GM12878 (cell line): ENCODE measurements around the gene UNC45B. TPM values are rescaled to one million over a fixed set of nuclear protein-coding genes. Genes with fewer than 3 reads are reported as not detected.

ENCODE experiments used
- ATAC-seq: fragments of 200-7000 bp; cut with Tn5 transposase; 3 replicates; pipeline ENCODE4 v1.9.1; 2020; ENCODE audit warnings: mild to moderate bottlenecking, moderate library complexity
- BruUV-seq: library from RNA; stranded (reverse); fragments of 400-500 nt; replicated peaks from 2 replicates; lab custom pipeline; 2021; lab: Mats Ljungman, UMichigan
- CTCF ChIA-PET: fragments of 300-600 bp; sonication (Branson Sonifier 250); formaldehyde crosslinking; extraction: SDS; loops from one replicate; lab custom pipeline; 2021; ENCODE audit warnings: inconsistent platforms; lab: Yijun Ruan, JAX
- POLR2A ChIA-PET: fragments of 350-600 bp; formaldehyde crosslinking; extraction: SDS; loops from one replicate; lab custom pipeline; 2021; ENCODE audit warnings: inconsistent platforms; lab: Charles Lee
- RAD21 ChIA-PET: fragments of 300-600 bp; sonication (Branson Sonifier 250); formaldehyde crosslinking; loops from one replicate; lab custom pipeline; 2023; ENCODE audit warnings: antibody characterized with exemption; ENCODE audit not compliant: unreplicated experiment; lab: Charles Lee
- SMC1A ChIA-PET: fragments of 300-600 bp; sonication (Branson Sonifier 250); formaldehyde crosslinking; loops from one replicate; lab custom pipeline; 2023; ENCODE audit not compliant: unreplicated experiment, uncharacterized antibody; lab: Charles Lee
- DNase-seq: peaks from one replicate; pipeline ENCODE4 v3.0.0-alpha.2; 2011; ENCODE audit warnings: low read depth, low spot score
- FAIRE-seq: peaks from 3 replicates; lab custom pipeline; 2011; peaks lifted over from hg19 to GRCh38; lab: Jason Lieb, UNC
- H2AFZ ChIP-seq: 2 replicates; pipeline ENCODE4 v1.6.0; 2011; ENCODE audit warnings: low read depth, low read length, control low read depth; ENCODE audit not compliant: control insufficient read depth
- H3K27ac ChIP-seq: 2 replicates; pipeline ENCODE4 v1.5.1; 2011; ENCODE audit warnings: control low read depth; ENCODE audit not compliant: control insufficient read depth, insufficient read depth
- H3K27me3 ChIP-seq, 2 experiments: replicated peaks in 1 of 2; 2 replicates each; pipeline versions ENCODE4 v1.6.0 to v1.6.1; 2011; ENCODE audit warnings: low read length in 1 of 2; ENCODE audit not compliant: control insufficient read depth in 2 of 2, insufficient read depth in 2 of 2
- H3K36me3 ChIP-seq, 2 experiments: 2 replicates each; pipeline ENCODE4 v1.5.1; 2011; ENCODE audit warnings: low read length in 1 of 2; ENCODE audit not compliant: control insufficient read depth in 2 of 2, insufficient read depth in 2 of 2
- H3K4me1 ChIP-seq: 2 replicates; pipeline ENCODE4 v1.6.1; 2011; ENCODE audit warnings: mild to moderate bottlenecking, low read length, moderate library complexity, mixed read lengths; ENCODE audit not compliant: control insufficient read depth, insufficient read depth
- H3K4me2 ChIP-seq: 2 replicates; pipeline ENCODE4 v1.6.0; 2011; ENCODE audit warnings: control low read depth; ENCODE audit not compliant: control insufficient read depth, insufficient read depth
- H3K4me3 ChIP-seq: fragments of 200-600 bp; sonication (generic); 2 replicates; pipeline ENCODE4 v1.5.1; 2016
- H3K79me2 ChIP-seq: 2 replicates; pipeline ENCODE4 v1.6.0; 2011; ENCODE audit warnings: low read length; ENCODE audit not compliant: control insufficient read depth, insufficient read depth
- H3K9ac ChIP-seq: 2 replicates; pipeline ENCODE4 v1.8.0; 2011; ENCODE audit warnings: low read length, control low read depth, mixed read lengths; ENCODE audit not compliant: control insufficient read depth, insufficient read depth
- H3K9me3 ChIP-seq: replicated peaks from 3 replicates; pipeline ENCODE4 v1.5.1; 2011; ENCODE audit warnings: mild to moderate bottlenecking, low read length; ENCODE audit not compliant: control insufficient read depth, insufficient read depth
- H4K20me1 ChIP-seq: 2 replicates; pipeline ENCODE4 v1.6.0; 2011; ENCODE audit not compliant: control insufficient read depth, insufficient read depth
- ASH2L ChIP-seq: fragments of 300-600, 200-600 bp; sonication (generic); IDR thresholded peaks from 2 replicates; pipeline ENCODE4 v1.6.1; 2017; ENCODE audit warnings: low read depth, mild to moderate bottlenecking, borderline replicate concordance
- CHD1 ChIP-seq: IDR thresholded peaks from 2 replicates; pipeline ENCODE4 v1.6.1; 2012; ENCODE audit warnings: low read depth, low read length, improper control_type of control experiment
- EED ChIP-seq: sonication (generic); IDR thresholded peaks from 2 replicates; pipeline ENCODE4 v1.6.1; 2016; ENCODE audit warnings: antibody characterized with exemption, low read depth
- NFYB ChIP-seq: IDR thresholded peaks from 2 replicates; pipeline ENCODE4 v1.6.1; 2011; ENCODE audit warnings: low read depth, mild to moderate bottlenecking, low read length, improper control_type of control experiment, moderate library complexity; ENCODE audit not compliant: insufficient read depth
- POLR2AphosphoS2 ChIP-seq: IDR thresholded peaks from 2 replicates; pipeline ENCODE4 v1.6.1; 2011; ENCODE audit warnings: low read depth, mild to moderate bottlenecking, low read length, improper control_type of control experiment, moderate library complexity
- SMARCA5 ChIP-seq: fragments of 450-650 bp; IDR thresholded peaks from 2 replicates; pipeline ENCODE4 v1.6.1; 2017; ENCODE audit warnings: mild to moderate bottlenecking
- SP1 ChIP-seq: IDR thresholded peaks from one replicate; pipeline ENCODE4 v1.6.1; 2011; ENCODE audit warnings: low read depth, low read length
- WGBS: methylation state at CpG from one replicate; pipeline ENCODE4 v1.1.6; 2016; ENCODE audit warnings: low lambda C conversion rate; ENCODE audit not compliant: insufficient replicate concordance, insufficient coverage; ENCODE audit errors: missing lambda C conversion rate; 5-methylcytosine and 5-hydroxymethylcytosine counted together
- in situ Hi-C: fragments of 300-500 bp; cut with MboI; formaldehyde crosslinking; loops from 9 replicates; pipeline ENCODE4 v1.14.3; 2018; ENCODE audit warnings: mixed read lengths
- intact Hi-C: fragments of 100-400 bp; cut with micrococcal nuclease; formaldehyde crosslinking; loops from one replicate; pipeline ENCODE4 v1.14.2; 2022; ENCODE audit not compliant: unreplicated experiment
- polyA plus RNA-seq, 11 experiments: library from polyadenylated mRNA; depleted of rRNA in 4 of 11; unstranded in 6 of 11; stranded (reverse) in 5 of 11; fragments of >200 nt; fragmentation: Nextera tagmentation in 4 of 11; fragmentation: Illumina TruSeq in 1 of 11; extraction: Ambion mirVana in 4 of 11; extraction: Trizol in 1 of 11; gene quantifications; 1 replicate in 1 of 11; 2 replicates in 10 of 11; pipeline versions ENCODE4 v1.2.1 to v1.2.3, GENCODE V29; 2011 to 2016; ENCODE audit warnings: inconsistent platforms in 2 of 11, missing spikeins in 2 of 11, low read depth in 1 of 11
- total RNA-seq, 4 experiments: library from RNA; depleted of rRNA in 3 of 4; stranded (reverse); fragments of >200 nt in 3 of 4; fragmentation: Illumina TruSeq in 1 of 4; extraction: Trizol in 1 of 4; gene quantifications; 2 replicates each; pipeline versions ENCODE4 v1.2.1 to v1.2.3, GENCODE V29; 2013 to 2021
- TF ChIP-seq, protein P1 (sequence below): fragments of 450-650 bp; IDR thresholded peaks from 2 replicates; pipeline ENCODE4 v1.6.1; 2017; ENCODE audit warnings: low read depth, mild to moderate bottlenecking, moderate library complexity
- TF ChIP-seq, protein P2 (sequence below): fragments of 450-650 bp; IDR thresholded peaks from 2 replicates; pipeline ENCODE4 v1.6.1; 2017; ENCODE audit warnings: antibody characterized with exemption, mild to moderate bottlenecking, moderate library complexity
- TF ChIP-seq, protein P3 (sequence below): fragments of 450-650 bp; IDR thresholded peaks from 2 replicates; pipeline ENCODE4 v1.6.1; 2017; ENCODE audit warnings: mild to moderate bottlenecking
- TF ChIP-seq, protein P4 (sequence below): fragments of 450-650 bp; formaldehyde crosslinking; IDR thresholded peaks from 2 replicates; pipeline ENCODE4 v1.4.0; 2022; ENCODE audit warnings: mild to moderate bottlenecking, moderate library complexity

UNC45B gene
- total and polyA plus RNA-seq, 10 of the 15 experiments (the other 5 are each of a cell fraction or from before 2014, with no cell fraction given) = 0.03 TPM; not detected in 9

DNA sequence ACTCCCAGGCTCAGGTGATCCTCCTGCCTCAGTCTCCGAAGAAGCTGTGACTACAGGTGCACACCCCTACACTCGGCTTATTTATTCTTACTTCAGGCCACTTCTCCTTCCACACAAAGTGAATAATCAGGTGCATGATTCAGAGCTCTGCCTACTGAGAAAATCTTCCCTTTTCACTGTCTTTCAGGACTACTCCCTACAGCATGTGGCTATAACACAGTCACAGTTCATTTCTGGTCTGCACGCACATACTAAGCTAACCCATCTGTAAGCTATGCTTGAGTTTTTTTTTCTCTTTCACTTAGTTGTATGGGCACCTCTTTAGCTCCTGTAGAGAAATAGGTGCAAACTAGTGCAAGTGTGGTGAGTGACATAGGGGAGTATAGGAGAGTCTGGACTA lies 87.7 kb downstream of the UNC45B start (continued):
- TF ChIP-seq, protein P1, sequence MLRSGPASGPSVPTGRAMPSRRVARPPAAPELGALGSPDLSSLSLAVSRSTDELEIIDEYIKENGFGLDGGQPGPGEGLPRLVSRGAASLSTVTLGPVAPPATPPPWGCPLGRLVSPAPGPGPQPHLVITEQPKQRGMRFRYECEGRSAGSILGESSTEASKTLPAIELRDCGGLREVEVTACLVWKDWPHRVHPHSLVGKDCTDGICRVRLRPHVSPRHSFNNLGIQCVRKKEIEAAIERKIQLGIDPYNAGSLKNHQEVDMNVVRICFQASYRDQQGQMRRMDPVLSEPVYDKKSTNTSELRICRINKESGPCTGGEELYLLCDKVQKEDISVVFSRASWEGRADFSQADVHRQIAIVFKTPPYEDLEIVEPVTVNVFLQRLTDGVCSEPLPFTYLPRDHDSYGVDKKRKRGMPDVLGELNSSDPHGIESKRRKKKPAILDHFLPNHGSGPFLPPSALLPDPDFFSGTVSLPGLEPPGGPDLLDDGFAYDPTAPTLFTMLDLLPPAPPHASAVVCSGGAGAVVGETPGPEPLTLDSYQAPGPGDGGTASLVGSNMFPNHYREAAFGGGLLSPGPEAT = no peak
- no peak for TF ChIP-seq POLR2AphosphoS2

DNA sequence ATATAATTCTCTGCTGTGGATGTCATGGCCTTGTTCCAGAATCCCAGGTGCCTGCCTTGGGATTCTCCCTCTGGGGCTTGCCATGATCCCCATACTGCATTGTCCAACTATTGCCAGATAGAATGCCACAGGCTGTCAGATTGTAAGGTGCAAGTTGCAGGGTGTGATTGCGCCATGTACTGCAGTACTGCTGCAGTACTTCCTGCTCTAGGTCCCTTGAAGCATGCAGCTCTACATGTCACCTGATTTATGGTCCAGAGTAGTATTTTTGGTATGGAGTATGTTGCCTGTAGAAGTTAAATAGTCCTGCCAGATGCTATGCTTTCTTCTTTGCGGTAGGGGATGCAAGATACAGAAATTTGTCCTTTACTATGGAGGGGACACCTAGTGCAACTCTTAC lies 88.3 kb downstream of the UNC45B start:
- intact Hi-C loops (no loop called here), in situ Hi-C loops (no loop called here)
- no TSS peak for BruUV-seq
- H3K4me3 ChIP-seq = no peak overlapping the region
- RAD21 ChIA-PET = no interaction called here
- H3K27me3 ChIP-seq = no peaks in the 10 kb centered on the region
- no peaks in the 10 kb centered on the region for H3K36me3 ChIP-seq
- H2AFZ ChIP-seq = no peak overlapping the region
- WGBS = 62% methylated on average over 2 of the region's 2 CpGs
- POLR2A ChIA-PET = no interaction called here
- CTCF ChIA-PET = no interaction called here
- H3K9me3 ChIP-seq = no peaks in the 10 kb centered on the region
- H3K27ac ChIP-seq = no peak overlapping the region
- H3K4me2 ChIP-seq = no peak overlapping the region
- H4K20me1 ChIP-seq = no peaks in the 10 kb centered on the region
- ATAC-seq = no peak
- SMC1A ChIA-PET = no interaction called here
- H3K79me2 ChIP-seq = no peaks in the 10 kb centered on the region
- DNase-seq = no peak
- no peak for FAIRE-seq
- no peaks in the 10 kb centered on the region for H3K4me1 ChIP-seq
- H3K9ac ChIP-seq = no peak overlapping the region
- TF ChIP-seq, protein P2, sequence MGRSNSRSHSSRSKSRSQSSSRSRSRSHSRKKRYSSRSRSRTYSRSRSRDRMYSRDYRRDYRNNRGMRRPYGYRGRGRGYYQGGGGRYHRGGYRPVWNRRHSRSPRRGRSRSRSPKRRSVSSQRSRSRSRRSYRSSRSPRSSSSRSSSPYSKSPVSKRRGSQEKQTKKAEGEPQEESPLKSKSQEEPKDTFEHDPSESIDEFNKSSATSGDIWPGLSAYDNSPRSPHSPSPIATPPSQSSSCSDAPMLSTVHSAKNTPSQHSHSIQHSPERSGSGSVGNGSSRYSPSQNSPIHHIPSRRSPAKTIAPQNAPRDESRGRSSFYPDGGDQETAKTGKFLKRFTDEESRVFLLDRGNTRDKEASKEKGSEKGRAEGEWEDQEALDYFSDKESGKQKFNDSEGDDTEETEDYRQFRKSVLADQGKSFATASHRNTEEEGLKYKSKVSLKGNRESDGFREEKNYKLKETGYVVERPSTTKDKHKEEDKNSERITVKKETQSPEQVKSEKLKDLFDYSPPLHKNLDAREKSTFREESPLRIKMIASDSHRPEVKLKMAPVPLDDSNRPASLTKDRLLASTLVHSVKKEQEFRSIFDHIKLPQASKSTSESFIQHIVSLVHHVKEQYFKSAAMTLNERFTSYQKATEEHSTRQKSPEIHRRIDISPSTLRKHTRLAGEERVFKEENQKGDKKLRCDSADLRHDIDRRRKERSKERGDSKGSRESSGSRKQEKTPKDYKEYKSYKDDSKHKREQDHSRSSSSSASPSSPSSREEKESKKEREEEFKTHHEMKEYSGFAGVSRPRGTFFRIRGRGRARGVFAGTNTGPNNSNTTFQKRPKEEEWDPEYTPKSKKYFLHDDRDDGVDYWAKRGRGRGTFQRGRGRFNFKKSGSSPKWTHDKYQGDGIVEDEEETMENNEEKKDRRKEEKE = no peak
- TF ChIP-seq, protein P3, sequence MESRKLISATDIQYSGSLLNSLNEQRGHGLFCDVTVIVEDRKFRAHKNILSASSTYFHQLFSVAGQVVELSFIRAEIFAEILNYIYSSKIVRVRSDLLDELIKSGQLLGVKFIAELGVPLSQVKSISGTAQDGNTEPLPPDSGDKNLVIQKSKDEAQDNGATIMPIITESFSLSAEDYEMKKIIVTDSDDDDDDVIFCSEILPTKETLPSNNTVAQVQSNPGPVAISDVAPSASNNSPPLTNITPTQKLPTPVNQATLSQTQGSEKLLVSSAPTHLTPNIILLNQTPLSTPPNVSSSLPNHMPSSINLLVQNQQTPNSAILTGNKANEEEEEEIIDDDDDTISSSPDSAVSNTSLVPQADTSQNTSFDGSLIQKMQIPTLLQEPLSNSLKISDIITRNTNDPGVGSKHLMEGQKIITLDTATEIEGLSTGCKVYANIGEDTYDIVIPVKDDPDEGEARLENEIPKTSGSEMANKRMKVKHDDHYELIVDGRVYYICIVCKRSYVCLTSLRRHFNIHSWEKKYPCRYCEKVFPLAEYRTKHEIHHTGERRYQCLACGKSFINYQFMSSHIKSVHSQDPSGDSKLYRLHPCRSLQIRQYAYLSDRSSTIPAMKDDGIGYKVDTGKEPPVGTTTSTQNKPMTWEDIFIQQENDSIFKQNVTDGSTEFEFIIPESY = no peak
- TF ChIP-seq SP1 = no peak
- TF ChIP-seq EED = no peak
- TF ChIP-seq ASH2L = no peak
- TF ChIP-seq NFYB = no peak
- TF ChIP-seq, protein P4, sequence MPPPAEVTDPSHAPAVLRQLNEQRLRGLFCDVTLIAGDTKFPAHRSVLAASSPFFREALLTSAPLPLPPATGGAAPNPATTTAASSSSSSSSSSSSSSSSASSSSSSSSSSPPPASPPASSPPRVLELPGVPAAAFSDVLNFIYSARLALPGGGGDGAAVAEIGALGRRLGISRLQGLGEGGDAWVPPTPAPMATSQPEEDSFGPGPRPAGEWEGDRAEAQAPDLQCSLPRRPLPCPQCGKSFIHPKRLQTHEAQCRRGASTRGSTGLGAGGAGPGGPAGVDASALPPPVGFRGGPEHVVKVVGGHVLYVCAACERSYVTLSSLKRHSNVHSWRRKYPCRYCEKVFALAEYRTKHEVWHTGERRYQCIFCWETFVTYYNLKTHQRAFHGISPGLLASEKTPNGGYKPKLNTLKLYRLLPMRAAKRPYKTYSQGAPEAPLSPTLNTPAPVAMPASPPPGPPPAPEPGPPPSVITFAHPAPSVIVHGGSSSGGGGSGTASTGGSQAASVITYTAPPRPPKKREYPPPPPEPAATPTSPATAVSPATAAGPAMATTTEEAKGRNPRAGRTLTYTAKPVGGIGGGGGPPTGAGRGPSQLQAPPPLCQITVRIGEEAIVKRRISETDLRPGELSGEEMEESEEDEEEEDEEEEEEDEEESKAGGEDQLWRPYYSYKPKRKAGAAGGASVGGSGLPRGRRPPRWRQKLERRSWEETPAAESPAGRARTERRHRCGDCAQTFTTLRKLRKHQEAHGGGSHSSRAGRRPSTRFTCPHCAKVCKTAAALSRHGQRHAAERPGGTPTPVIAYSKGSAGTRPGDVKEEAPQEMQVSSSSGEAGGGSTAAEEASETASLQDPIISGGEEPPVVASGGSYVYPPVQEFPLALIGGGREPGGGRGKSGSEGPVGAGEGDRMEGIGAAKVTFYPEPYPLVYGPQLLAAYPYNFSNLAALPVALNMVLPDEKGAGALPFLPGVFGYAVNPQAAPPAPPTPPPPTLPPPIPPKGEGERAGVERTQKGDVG = no peak
- no peak for TF ChIP-seq SMARCA5
- no peak for TF ChIP-seq CHD1
